Breast epithelium (tissue), 3 donors: ENCODE data around the gene HADHB.

Experiments used
- POLR2A ChIP-seq: fragments of 450-650 bp; IDR thresholded peaks from one replicate; pipeline ENCODE4 v1.6.1; 2016; ENCODE audit warnings: antibody characterized with exemption, mild to moderate bottlenecking, moderate library complexity
- TF ChIP-seq, protein P1 (sequence below), 3 donors: fragments of 450-650 bp; IDR thresholded peaks; one replicate each; pipeline ENCODE4 v1.5.1; 2016 to 2017; ENCODE audit warnings: antibody characterized with exemption in 3 of 3, mild to moderate bottlenecking in 3 of 3, moderate library complexity in 3 of 3

DNA sequence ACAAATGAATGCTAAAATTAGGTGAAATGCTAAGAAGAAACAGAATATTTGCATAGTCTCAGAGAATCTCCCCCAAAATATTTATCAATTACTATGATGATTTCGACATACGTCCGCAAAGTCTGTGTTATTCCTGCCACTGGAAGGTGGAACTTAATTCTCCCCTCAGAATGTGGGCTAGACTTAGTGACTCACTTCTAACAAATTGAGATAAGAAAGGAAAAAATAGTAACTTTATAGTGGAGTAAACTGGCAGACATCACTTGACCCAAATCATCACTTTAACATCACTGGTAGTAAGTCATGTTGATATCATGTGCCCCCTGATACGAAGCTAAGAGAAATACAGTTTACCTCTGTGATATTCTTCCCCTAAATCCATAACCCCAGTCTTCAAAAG, 23.5 kb downstream of the HADHB start:
- TF ChIP-seq POLR2A = no peak
- TF ChIP-seq, protein P1, sequence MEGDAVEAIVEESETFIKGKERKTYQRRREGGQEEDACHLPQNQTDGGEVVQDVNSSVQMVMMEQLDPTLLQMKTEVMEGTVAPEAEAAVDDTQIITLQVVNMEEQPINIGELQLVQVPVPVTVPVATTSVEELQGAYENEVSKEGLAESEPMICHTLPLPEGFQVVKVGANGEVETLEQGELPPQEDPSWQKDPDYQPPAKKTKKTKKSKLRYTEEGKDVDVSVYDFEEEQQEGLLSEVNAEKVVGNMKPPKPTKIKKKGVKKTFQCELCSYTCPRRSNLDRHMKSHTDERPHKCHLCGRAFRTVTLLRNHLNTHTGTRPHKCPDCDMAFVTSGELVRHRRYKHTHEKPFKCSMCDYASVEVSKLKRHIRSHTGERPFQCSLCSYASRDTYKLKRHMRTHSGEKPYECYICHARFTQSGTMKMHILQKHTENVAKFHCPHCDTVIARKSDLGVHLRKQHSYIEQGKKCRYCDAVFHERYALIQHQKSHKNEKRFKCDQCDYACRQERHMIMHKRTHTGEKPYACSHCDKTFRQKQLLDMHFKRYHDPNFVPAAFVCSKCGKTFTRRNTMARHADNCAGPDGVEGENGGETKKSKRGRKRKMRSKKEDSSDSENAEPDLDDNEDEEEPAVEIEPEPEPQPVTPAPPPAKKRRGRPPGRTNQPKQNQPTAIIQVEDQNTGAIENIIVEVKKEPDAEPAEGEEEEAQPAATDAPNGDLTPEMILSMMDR (IDR thresholded peaks at IDR 0.05) = no peak
